Hippocampal formation (tissue), 2 donors: ENCODE measurements around the gene OAS3.
A peak's percentile ranks its signal among the peaks of the same experiment; 100 is the strongest.
"Not testable (repeated sequence)": the region's sequence is repeated elsewhere in the genome, so short reads cannot be mapped to it uniquely, and the experiment has no call there.

Experiments
- DNase-seq, 2 donors: peaks; one replicate each; lab custom pipeline; 2025; lab: John Stamatoyannopoulos, UW

Gene OAS3

DNA sequence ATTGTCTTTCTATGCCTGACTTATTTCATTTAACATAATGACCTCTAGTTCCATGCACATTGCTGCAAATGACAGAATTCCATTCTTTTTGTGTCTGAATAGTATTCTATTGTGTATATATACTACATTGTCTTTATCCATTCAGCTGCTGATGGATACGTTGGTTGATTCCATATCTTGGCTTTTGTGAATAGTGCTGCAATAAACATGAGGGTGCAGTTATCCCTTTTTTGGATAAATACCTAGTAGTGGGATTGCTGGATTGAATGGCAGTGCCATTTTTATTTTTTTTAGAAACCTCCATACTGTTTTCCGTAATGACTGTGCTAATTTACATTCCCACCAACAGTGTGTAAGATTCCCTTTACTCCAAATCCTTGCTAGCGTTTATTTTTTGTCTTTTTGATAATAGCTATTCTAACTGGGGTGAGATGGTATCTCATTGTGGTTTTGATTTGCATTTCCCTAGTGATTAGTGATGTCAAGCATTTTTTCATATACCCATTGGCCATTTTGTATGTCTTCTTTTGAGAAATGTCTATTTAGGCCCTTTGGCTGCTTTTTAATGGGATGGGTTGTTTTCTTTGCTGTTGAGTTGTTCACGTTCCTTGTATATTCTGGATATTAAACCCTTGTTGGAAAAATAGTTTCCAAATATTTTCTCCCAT is 42.4 kb downstream of the OAS3 start:
- no peak for DNase-seq

GRCh38 chr12:112985642-112986290 is 47.5 kb downstream of the OAS3 start:
- DNase-seq = no peak

DNA sequence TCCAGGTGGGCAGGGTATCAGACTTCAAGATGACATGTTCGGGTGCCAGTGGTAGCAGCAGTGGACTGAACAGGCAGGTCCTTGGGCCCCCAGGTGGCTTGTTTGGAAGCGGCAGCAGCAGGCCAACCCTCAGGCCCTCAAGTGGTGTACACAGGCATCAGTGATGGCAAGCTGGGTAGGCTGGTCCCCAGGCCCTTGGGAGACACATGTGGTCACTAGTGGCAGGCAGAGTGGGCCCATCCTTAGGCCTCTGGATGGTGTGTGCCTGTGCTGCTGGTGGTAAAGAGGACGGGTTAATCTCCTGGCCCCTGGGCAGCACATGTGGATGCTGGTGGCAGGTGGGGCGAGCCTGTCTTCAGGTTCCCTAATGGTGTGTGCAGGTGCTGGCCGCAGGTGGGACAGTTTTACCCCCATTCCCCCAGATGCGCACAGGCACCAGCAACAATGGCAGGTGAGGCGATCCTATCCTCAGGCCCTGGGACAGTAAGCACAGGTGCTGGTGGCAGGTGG is 48.1 kb downstream of the OAS3 start:
- DNase-seq = no peak

DNA sequence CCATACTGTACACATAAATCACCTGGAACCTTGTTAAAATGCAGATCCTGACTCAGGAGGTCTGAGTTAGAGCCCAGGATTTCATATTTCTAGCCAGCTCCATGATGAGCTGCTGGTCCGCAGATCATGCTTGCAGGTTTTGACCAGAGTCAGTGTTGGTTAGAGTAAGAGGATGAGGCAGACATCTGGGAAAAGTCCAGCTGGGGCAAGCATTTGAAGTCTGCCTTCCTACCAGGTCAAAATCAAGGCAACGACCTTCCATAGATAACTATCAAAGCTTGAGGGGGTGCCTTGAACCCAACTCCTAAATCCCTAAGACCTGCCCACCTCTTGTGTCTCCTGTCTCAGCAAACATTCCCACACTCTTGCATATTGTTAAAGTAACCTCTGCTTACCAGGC is 49.3 kb downstream of the OAS3 start:
- DNase-seq = no peak

DNA sequence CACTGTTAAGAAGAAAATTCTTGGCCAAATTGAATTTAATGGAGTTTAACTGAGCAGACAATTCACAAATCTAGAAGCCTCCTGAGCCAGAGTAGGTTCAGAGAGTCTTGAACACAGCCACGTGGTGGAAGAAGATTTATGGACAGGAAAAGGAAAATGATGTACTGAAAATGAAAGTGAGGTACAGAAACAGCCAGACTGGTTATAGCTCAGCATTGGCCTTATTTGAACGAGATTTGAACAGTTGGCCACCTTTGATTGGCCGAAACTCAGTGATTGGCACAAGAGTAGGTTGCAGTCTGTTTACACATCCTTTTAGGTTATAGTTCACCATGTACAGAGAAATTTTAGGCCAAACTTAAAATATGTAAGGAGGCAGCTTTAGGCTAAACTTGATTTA is 50.0 kb downstream of the OAS3 start:
- no peak for DNase-seq

- not testable (repeated sequence) for DNase-seq
Observed at GRCh38 chr12:112988823-112989385, 50.6 kb downstream of the OAS3 start.

- DNase-seq = no peak
Observed at GRCh38 chr12:112989806-112990205, 51.5 kb downstream of the OAS3 start.

GRCh38 chr12:112992541-112993398 is 54.5 kb downstream of the OAS3 start:
- DNase-seq = peak; percentile 16 to 22

DNA sequence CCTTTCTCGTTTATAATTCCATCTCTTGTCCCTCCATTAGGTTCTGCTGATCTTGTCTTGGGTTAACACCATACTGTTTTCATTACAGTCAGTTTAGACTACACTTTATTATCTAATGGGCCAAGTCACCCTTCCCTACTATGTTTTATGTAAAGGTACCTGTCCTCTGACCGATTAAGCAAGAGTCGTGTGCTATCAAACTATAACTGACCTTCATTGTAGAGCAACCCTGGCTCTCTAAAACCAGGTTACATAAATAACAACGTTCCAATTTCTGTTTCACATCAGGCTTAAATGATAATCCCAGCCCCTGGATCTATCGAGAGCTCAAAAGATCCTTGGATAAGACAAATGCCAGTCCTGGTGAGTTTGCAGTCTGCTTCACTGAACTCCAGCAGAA is 56.7 kb downstream of the OAS3 start:
- no peak for DNase-seq

DNA sequence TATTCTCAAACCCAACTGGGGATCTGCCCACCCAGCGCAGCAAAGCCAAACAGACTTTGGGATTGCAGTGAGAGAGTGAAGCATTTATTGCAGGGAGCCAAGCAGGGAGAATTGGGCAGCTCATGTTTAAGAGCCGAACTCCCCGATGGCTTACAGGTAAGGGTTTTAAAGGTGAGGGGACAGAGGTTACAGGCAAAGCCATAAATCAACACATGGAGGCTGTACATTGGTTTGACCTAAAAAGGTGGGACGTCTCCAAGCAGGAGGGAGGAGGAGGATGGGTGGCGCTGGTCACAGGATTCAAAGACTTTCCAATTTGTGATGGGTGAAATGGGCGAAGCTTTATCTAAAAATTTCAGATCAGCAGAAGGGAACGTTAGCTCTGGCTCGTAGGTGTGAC is 58.2 kb downstream of the OAS3 start:
- DNase-seq = no peak

DNA sequence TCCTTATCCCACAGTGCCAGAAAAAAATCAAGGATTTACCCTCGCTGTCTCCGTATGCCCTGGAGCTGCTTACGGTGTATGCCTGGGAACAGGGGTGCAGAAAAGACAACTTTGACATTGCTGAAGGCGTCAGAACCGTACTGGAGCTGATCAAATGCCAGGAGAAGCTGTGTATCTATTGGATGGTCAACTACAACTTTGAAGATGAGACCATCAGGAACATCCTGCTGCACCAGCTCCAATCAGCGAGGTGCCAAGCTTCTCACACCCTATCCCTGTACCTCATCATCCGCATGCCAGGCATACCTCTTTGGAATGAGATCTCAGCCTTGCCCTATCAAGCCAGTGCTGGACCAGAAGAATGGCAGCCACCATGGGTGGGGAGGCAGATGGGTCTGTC is 59.2 kb downstream of the OAS3 start:
- DNase-seq = no peak

DNA sequence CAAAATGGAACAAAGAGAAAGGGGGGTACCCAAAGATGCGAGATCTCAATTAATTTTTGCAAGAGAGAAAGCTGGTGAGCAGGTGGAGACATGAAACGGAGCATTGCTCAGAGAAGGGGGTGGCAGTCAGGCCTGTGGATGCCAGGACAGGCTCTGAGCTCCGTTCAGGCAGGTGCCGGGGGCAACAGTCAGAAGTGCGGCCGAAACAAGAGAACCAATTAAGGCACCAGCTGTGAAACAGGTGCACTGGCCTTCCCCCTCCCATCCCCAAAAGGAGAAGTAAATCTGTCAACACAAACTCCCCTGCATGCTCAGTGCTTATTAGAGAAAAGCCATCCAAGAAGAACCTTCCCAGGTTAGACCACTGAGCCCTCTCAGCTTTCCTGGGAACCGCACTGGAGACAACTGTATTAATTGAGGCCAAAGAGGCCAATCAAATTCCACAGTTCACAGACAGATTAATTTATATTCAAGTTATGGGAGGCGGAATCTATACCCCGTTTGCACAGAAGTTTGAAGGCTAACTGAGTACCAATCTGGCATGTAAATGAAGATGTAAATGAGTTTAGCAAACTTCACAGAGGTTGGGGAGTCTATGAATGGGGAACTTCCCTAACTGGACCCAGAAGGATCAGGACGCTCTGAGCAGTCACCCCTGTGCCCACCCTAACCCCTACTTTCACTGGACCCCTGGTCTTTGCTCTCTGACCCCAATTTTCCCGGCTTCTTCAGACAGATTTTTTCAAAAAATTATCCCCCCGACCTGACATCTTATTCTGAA is 60.9 kb downstream of the OAS3 start:
- DNase-seq = no peak

DNA sequence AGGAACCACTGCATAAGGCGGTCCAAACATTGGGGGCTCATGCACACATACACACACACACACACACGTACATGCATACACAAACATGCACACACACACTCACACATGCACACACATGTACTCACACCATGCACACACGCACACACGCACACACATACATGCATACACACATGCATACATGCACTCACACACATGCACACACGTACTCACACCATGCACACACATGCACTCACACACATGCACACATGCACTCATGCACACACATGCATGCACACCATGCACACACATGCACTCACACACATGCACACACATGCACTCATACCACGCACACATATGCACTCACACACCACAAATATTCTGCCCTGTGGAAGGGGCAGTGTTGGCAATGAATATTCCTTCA is 62.2 kb downstream of the OAS3 start:
- DNase-seq = no peak

DNA sequence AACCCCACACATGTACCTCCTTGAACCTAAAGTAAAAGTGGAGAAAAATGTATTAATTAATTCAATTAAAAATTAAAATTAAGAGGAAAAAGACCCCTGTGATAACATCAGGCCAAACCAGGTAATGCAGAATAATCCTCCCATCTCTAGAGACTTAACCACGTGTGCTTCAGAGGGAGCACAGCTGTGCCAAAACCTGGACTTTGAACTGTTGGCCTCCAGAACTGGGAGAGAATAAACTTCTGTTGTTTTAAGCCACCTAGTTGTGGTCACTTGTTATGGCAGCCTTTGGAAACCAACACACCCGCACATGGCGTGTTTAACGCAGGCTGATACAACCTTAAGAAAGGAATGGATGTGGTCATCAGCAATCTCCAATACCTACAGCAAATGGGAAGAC is 63.9 kb downstream of the OAS3 start:
- DNase-seq = no peak

DNA sequence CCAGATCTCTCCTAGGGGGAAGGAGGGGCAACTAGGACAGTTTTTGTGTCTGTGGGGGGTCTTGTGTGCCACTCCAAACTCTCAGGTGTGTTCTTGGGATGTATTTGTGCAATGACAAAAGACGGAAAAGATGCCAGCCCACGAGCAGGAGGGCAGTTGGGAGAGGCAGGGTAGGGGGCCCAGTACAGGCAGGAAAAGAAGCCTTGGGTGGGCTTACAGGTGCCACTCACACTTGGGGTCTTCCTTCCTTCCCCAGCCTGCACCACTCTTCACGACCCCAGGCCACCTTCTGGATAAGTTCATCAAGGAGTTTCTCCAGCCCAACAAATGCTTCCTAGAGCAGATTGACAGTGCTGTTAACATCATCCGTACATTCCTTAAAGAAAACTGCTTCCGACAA is 64.4 kb downstream of the OAS3 start:
- DNase-seq = no peak

DNA sequence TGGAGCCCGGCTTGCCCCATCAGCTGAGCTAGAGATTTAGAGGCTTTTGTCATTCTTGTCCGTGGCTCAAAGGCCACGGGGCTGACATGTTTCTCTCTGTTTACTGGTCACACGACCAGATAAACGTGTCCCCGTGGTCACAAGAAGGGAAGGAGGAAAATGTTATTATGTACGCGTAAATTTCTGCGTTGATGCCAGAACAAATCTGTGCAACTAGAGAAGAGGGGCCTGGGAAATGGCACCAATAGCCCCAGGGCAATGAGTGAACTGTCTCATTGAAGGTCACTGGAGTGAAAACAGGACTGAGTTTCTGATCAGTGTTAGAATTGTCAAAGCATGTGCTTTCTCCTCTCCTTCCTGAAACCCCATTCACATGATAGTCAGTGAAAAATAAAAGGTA is 65.4 kb downstream of the OAS3 start:
- no peak for DNase-seq

- DNase-seq = no peak
Observed at GRCh38 chr12:113005762-113006161, 67.5 kb downstream of the OAS3 start.

DNA sequence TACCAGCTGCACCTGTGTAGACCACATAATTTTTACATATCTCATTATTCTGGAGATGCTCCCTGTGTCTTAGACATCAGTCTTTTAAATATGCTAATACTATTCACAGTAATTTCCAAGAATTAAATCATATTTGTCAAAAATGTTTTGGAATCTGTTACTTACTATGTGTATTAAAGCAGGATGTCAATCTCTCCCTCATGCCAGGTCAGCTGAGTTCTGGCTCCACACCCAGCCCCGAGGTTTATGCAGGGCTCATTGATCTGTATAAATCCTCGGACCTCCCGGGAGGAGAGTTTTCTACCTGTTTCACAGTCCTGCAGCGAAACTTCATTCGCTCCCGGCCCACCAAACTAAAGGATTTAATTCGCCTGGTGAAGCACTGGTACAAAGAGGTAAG is 67.9 kb downstream of the OAS3 start:
- no peak for DNase-seq

GRCh38 chr12:113006641-113007040 is 68.4 kb downstream of the OAS3 start:
- no peak for DNase-seq

- no peak for DNase-seq
Observed at GRCh38 chr12:113007166-113007565, 68.9 kb downstream of the OAS3 start.

DNA sequence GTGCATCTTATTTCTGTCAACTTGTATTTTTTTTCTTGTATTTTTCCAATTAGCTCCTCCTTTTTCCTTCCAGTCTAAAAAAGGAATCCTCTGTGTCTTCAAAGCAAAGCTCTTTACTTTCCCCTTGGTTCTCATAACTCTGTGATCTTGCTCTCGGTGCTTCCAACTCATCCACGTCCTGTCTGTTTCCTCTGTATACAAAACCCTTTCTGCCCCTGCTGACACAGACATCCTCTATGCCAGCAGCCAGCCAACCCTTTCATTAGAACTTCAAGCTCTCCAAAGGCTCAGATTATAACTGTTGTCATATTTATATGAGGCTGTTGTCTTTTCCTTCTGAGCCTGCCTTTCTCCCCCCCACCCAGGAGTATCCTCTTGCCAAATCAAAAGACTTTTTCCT is 72.4 kb downstream of the OAS3 start:
- no peak for DNase-seq

- DNase-seq = no peak
Observed at GRCh38 chr12:113014565-113014964, 76.3 kb downstream of the OAS3 start.
